HG03432 (cell line): ENCODE measurements around the gene PKNOX2.
A peak's percentile ranks its signal among the peaks of the same experiment; 100 is the strongest.

Source experiments
- ATAC-seq: cut with Tn5 transposase; IDR thresholded peaks from one replicate; pipeline ENCODE4 v1.9.1; 2021; ENCODE audit warnings: mild to moderate bottlenecking, moderate library complexity; ENCODE audit not compliant: unreplicated experiment

Gene PKNOX2

GRCh38 chr11:125171974-125172373 is 7.4 kb downstream of the PKNOX2 start:
- no peak for ATAC-seq

- ATAC-seq = no peak
Observed at GRCh38 chr11:125173027-125173426, 8.5 kb downstream of the PKNOX2 start.

- ATAC-seq = no peak
Observed at GRCh38 chr11:125173556-125173955, 9.0 kb downstream of the PKNOX2 start.

GRCh38 chr11:125174057-125174456 is 9.5 kb downstream of the PKNOX2 start:
- ATAC-seq = no peak

GRCh38 chr11:125174686-125175085 is 10.1 kb downstream of the PKNOX2 start:
- ATAC-seq = no peak

GRCh38 chr11:125175166-125175565 is 10.6 kb downstream of the PKNOX2 start:
- ATAC-seq = no peak

- peak; percentile 9 for ATAC-seq
Observed at GRCh38 chr11:125175896-125176575, 11.5 kb downstream of the PKNOX2 start.

- peak; percentile 58 for ATAC-seq
Observed at GRCh38 chr11:125176866-125177265, 12.3 kb downstream of the PKNOX2 start.

- ATAC-seq = no peak
Observed at GRCh38 chr11:125177543-125177942, 13.0 kb downstream of the PKNOX2 start.

GRCh38 chr11:125179346-125179745 is 14.8 kb downstream of the PKNOX2 start:
- no peak for ATAC-seq

- ATAC-seq = no peak
Observed at GRCh38 chr11:125179895-125180294, 15.3 kb downstream of the PKNOX2 start.

- peak; percentile 78 for ATAC-seq
Observed at GRCh38 chr11:125180413-125181305, 16.1 kb downstream of the PKNOX2 start.

GRCh38 chr11:125182573-125182972 is 18.0 kb downstream of the PKNOX2 start:
- ATAC-seq = no peak

- no peak for ATAC-seq
Observed at GRCh38 chr11:125183641-125184040, 19.1 kb downstream of the PKNOX2 start.

GRCh38 chr11:125188021-125188420 is 23.5 kb downstream of the PKNOX2 start:
- no peak for ATAC-seq

- ATAC-seq = no peak
Observed at GRCh38 chr11:125190566-125190965, 26.0 kb downstream of the PKNOX2 start.

- no peak for ATAC-seq
Observed at GRCh38 chr11:125192183-125192582, 27.6 kb downstream of the PKNOX2 start.

GRCh38 chr11:125192717-125193415 is 28.3 kb downstream of the PKNOX2 start:
- ATAC-seq = no peak

GRCh38 chr11:125193416-125193726 is 28.8 kb downstream of the PKNOX2 start:
- no peak for ATAC-seq

- no peak for ATAC-seq
Observed at GRCh38 chr11:125193841-125194240, 29.3 kb downstream of the PKNOX2 start.

GRCh38 chr11:125199915-125200314 is 35.4 kb downstream of the PKNOX2 start:
- no peak for ATAC-seq

- no peak for ATAC-seq
Observed at GRCh38 chr11:125200441-125200840, 35.9 kb downstream of the PKNOX2 start.
